NCI-H2227 (cell line): ENCODE data around the gene NDRG4.
A peak's percentile ranks its signal among the peaks of the same experiment; 100 is the strongest.

Source experiments
- DNase-seq: peaks from one replicate; lab custom pipeline; 2025; ENCODE audit not compliant: unreplicated experiment; lab: John Stamatoyannopoulos, UW

Gene NDRG4

DNA sequence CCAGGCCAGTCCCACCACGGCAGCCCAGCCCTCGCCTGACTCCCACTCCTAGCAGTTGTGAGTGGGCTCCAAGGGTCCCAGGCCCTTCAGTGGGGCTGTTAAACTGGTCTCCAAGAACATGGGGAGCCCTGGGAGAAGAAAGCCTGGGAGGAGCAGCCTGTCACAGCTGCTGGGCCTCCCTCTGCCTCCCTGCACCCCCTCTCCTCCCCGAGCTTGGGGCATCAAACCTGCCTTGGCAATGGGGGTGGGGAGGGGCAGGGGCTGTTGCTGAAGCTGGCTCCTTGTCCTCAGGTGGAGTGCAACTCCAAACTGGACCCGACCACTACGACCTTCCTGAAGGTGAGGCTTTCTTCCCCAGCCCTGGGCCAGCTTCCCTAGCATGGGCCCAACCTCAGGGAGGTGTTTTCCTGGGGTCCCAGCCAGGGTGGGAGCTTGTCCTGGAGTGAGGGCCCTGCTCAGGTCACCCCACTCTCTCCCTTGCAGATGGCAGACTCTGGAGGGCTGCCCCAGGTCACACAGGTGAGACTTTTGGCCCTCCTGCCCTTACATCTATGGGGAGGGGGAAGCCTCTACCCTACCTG, 8.8 kb downstream of the NDRG4 start:
- no peak for DNase-seq

DNA sequence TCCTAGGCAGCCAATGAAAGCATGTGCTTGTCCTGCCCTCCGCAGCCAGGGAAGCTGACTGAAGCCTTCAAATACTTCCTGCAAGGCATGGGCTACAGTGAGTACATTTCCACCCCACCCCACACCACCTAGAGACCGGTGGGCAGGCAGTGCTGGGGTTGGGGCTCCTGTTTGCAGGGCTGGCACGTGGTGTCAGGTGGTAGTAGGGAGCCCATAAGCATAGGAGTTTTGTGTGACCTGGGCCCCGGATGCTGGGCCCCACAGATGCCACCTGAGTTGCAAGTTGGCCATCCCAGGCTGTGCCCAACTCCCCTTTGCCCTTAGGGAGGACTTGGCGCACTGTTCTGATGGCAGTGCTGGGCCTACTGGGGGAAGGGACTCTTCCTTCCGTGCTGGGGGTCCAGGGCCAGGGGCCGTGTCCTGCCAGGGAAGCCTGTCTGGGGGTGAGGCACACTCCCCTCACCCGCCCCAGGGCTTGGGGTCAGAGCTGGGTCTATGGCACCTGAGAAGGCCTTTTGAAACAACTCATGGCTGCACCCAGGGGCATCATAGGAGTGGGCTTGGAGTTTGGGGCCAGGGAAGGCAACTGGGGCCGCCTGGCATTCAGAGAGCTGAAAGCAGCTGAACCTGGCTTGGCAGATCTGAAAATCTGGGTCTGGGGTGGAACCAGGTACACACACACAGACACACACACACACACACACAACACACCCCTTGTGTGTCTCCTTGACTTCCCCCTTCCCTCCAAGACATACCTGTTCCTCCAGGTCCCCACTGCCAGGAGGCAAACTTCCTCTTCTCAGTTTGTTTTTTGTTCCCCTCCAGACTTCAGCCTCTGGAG, 9.5 kb downstream of the NDRG4 start:
- no peak for DNase-seq

DNA sequence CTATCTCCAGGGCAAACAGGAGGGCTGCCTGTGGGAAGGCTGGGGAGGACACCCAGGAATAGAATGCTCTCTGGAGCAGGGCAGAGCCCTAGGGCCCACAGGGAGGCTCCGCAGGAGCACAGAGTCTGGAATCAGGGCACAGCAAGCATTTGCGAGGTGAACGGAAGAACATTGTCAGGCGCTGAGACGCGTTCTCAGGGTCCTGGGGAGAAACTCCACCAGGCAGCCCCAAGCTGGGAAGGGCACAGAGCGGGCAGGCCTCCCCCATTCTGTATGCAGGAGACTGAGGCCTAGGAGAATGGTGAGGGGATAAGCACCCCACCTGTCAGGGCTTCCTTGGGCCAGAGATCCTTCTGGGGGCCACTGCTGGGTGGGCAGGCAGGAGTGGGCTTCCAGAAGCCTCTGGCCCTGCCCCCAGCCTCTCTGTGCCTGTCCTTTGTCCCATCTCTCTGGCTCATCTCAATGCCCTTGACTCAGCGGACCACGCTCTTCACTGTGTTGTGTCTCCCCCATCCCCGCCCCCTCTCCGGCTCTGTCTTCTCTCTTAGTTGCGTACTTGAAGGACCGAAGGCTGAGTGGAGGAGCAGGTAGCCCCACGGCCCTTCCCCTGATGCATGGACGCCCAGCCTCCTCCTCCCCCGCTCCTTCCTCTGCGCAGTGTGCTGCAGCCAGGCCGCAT, 10.3 kb downstream of the NDRG4 start:
- DNase-seq: no peak

DNA sequence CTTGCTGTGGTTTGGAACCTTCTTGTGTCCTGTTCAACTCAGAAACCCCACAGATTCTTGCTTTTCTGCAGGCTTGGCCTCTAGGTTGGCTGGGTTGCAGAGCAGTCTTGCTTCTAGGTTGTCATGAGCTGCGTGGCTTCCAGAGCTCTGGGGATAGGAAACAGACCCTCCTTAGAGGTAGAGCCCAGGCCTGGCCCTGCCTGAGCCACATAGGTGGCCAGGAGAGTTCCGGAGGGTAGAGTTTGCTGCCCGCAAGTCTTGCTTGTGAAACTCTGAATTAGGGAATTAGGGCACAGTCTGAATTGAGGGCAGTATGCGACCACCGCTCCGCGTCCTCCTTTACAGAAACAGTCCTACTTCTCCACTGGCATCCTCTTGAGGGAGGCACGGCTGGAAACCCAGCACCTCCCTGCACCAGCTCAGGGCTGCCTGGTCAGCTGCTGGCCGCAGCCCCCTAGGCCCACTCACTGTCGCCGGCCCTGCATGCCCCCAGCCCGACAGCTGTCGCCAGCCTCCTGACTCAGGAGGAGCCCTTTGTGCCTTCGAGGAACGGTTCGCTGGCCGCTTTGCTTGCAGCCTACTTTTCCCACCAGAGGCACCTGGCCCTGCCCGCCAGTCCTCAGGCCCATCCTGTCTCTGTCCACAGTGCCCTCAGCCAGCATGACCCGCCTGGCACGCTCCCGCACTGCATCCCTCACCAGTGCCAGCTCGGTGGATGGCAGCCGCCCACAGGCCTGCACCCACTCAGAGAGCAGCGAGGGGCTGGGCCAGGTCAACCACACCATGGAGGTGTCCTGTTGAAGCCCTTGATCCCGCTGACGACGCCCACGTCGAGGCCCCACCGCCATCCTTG, 11.1 kb downstream of the NDRG4 start:
- DNase-seq: no peak

DNA sequence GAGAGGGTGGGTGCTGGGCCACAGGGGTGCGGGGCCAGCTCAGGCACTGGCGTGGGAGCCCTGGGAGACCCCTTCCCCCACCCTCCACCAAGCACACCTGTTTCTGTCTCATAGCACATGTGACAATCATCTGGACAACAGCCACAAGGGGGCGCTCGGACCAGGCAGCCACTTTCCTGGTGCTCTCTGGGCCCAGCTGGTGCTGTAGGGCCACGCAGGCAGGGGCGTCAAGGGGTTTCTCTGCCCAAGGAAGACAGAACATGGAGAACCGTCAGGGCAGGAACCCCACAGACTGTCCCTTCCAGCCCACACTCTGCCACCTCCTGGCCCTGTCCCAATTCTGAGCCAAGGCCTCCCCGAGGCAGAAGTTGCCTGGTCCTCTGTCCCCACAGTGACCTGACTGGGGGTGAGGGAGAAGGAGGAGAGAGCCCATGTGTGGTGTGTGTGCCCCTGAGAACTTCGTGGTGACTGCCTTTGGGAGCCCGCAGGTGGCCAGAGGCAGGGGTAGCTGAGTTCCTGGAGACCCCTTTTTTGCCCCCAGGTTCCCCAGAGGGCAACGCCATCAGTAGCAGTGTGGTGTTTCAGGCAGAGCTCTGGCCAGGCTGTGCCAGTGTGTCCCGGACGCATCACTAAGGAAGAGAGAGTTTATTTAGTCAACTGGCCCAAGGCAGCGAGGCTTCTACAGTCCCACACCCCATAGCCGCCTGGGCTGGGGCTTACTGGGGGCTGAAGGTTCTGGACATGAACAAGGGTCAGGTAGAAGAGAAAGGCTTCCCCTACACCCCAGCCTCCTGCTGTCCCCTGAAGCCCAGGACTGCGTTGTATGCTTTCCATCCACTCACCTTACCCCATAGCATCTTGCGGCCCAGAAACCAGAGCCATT, 12.2 kb downstream of the NDRG4 start:
- DNase-seq: peak; percentile 67

GRCh38 chr16:58513874-58514273, 13.9 kb downstream of the NDRG4 start:
- DNase-seq: no peak

DNA sequence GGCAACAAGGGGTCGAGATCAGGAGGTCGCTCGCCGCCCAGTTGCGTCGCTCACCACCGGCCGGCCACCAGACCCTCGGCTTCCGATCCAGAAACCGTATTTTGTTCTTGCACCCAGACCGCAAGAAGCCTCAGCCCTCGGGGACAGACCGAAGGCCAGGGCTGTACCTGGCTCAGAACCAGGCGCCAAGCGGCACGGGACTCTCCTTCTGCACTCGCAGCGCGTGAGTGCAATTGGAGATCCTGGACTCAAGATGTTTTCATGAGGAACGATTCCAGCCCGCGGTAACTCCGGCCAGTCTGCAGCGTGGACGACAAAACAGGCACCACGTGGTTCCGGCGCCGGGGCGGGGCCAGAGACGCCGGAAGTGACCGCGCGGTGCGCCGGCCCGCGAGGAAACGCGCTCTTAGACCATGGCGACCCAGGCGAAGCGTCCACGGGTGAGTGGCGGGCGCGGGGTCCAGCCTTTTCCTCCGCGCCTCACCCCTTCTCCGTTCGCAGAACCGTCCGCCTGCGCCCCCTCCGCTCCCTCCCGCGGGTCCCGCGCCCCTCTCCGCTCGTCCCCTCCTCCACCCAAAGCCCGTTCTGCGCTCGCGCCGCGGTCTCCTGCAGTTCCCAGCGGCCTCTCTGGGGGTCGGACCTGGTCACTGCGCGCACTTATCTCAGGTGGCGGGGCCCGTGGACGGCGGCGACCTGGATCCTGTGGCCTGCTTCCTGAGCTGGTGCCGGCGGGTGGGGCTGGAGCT, 15.4 kb downstream of the NDRG4 start, which contains the start of gene SETD6:
Gene SETD6 (plus strand): TSS at position 393 of the 746 bp plus-strand sequence. CDS start 21 bp downstream, at position 414.
- peak; percentile 91 for DNase-seq

- DNase-seq: peak; percentile 43
Measured at GRCh38 chr16:58515871-58516767, 16.2 kb downstream of the NDRG4 start.

DNA sequence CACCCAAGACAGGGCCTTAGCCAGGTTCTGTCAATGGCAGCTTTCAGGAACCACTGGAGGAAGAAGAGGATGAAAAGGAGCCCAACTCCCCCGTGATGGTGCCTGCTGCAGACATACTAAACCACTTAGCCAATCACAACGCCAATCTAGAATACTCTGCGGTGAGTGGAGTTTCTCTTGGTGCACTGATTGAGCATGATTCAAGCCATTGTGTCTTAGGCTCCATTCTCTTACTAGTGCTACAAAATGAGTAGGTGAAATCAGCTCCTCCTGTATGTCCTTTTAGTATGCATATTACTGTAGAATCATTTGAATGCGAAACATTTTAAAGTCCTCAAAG, 16.8 kb downstream of the NDRG4 start:
- DNase-seq: no peak

GRCh38 chr16:58518083-58518979, 18.4 kb downstream of the NDRG4 start:
- no peak for DNase-seq

DNA sequence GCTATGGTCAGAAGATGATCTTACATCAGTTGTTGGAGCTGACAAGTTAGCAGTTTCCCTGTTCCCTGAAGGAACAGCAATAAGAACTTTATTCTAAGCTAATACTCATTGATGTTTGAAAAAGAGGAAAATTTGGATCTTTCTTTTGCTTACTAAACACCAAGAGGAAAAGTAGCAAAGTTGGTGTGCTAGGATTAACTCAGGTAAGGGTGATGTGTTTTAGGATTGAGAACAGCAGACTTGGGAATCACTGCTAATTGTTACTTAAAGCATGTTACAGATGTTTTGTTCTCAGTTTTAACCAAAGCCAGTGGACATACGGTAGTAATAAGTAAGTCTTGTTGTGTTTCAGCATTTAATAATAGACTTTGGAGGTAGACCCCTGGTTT, 19.0 kb downstream of the NDRG4 start:
- DNase-seq: no peak

- no peak for DNase-seq
Measured at GRCh38 chr16:58519707-58520106, 19.8 kb downstream of the NDRG4 start.

DNA sequence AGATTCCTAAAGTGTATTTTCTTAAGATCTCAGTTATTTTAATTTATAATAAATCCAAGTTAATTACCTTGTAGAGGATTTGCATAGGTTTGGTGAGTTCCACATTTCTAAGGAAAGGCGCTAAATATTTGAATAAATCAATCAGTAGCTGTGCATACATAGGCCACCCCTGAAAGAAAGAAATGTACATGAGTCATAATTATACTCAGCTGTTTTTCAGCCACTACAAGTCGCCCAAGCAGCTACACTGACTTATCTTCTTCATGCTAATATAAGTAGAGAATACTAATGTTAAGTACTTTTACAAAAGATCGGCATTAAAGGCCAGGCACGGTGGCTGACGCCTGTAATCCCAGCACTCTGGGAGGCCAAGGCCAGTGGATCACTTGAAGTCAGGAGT, 30.2 kb downstream of the NDRG4 start:
- DNase-seq: no peak

GRCh38 chr16:58532414-58532813, 32.5 kb downstream of the NDRG4 start:
- no peak for DNase-seq

- DNase-seq: no peak
Measured at GRCh38 chr16:58533751-58534470, 34.0 kb downstream of the NDRG4 start.

DNA sequence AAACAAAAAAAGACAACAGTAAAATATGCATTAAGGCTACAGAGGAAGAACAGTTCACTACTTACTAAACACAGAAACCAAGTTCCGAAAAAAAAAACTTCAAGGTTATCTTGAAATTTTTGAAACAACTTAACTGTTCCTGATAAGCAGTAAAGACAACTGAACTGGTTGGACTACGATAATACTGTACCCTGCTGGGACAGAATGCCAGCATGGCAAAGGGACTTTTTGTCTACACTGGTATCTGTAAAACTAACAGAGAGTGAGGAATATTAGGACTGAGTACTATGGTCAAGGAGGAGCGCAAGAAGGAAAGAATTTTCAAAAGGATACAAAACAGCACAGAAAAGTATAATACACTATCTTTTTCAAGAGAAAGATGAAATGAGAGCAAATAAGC, 35.2 kb downstream of the NDRG4 start:
- DNase-seq: no peak

GRCh38 chr16:58536278-58536677, 36.3 kb downstream of the NDRG4 start:
- no peak for DNase-seq
